Tibial artery (tissue), 4 donors: ENCODE data around the gene ATPAF2.

Source experiments
- DNase-seq, 2 donors: peaks; one replicate each; pipeline ENCODE4 v3.0.0-alpha.2; 2019
- H3K27ac ChIP-seq, 2 donors: fragments of 200-600 bp; sonication (generic) in 1 of 2; 1 replicate in 1 of 2; 2 replicates in 1 of 2; pipeline ENCODE4 v1.5.1; 2018 to 2019; ENCODE audit warnings: mild to moderate bottlenecking in 1 of 2
- H3K27me3 ChIP-seq, 2 donors: fragments of 200-600 bp; sonication (generic) in 1 of 2; one replicate each; pipeline versions ENCODE4 v1.5.1 to v1.6.0; 2016 to 2019
- H3K36me3 ChIP-seq, 3 donors: fragments of 200-600 bp; sonication (generic) in 2 of 3; one replicate each; pipeline ENCODE4 v1.5.1; 2016 to 2019; ENCODE audit warnings: mild to moderate bottlenecking in 2 of 3
- H3K4me1 ChIP-seq, 4 donors: fragments of 200-600 bp; sonication (generic) in 2 of 4; 1 replicate in 3 of 4; 2 replicates in 1 of 4; pipeline ENCODE4 v1.5.1; 2016 to 2019
- H3K4me3 ChIP-seq, 2 donors: fragments of 200-600 bp; sonication (generic) in 1 of 2; 1 replicate in 1 of 2; 2 replicates in 1 of 2; pipeline ENCODE4 v1.5.1; 2018 to 2019; ENCODE audit warnings: mild to moderate bottlenecking in 2 of 2
- H3K9me3 ChIP-seq, 3 donors: fragments of 200-600 bp; sonication (generic) in 1 of 3; one replicate each; pipeline ENCODE4 v1.5.1; 2016 to 2019
- intact Hi-C: fragments of 100-400 bp; cut with DNase I; formaldehyde crosslinking; loops from one replicate; pipeline ENCODE4 v1.15.0; 2023; ENCODE audit warnings: low total_unique reads
- TF ChIP-seq, protein P1 (sequence below), 2 experiments: fragments of 200-600 bp in 1 of 2; fragments of 450-650 bp in 1 of 2; IDR thresholded peaks; one replicate each; pipeline ENCODE4 v1.5.1; 2017 to 2019; ENCODE audit warnings: antibody characterized with exemption in 2 of 2, mild to moderate bottlenecking in 1 of 2, moderate library complexity in 1 of 2

Gene ATPAF2

DNA sequence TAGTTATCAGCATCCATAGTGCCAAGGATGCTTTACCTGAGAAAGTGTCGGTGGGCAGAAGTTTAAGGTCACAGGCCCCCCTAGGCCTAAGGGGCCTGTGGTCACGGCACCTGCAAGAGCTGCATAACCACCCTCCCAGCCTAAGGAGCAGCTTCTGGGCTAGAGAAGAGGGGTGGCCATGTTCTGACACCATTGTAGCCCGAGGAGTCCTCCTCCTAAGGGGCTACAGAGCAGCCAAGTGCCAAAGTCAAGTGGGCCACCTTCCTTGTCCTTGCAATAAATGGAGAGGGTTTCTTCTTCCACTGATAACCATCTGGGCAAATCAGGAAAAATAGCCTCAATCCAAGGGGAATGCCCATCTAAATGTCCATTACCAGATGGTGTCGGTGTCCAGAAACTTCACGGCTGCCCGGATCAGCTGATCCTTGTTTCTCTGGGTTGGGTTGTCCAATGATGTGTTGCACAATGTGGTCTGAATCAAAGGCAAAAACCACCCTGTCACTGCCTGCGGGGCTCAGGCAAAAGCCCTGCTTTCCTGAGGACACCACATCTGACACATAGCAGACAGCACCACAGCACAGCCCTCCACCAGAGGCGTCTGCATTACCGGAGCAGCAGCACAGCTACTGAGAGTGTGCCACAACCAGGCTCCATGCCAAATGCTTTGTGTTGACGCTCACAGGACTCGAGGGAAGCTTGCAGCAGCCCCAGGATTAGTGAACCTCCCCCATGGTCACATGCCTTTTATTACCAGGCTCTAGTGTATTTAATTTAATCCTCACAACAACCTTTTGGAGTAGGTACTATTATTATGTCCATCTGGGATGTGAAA lies 12.8 kb downstream of the ATPAF2 start:
- intact Hi-C loops, result loop anchor here (10.0 kb wide), 1 partner anchor 221 kb away; no protein-coding TSS in a partner anchor
- Histone ChIP-seq H3K27me3 (no peaks in the 10 kb centered on the region), H3K36me3 (peaks cover 8 to 52% (median 22%) of the 10 kb centered on the region in 3 donors), H3K27ac (no peak overlapping the region), H3K4me3 (no peak overlapping the region), H3K4me1 (no peaks in the 10 kb centered on the region), H3K9me3 (no peaks in the 10 kb centered on the region)
- DNase-seq, result peak in 1 of 2 donors; percentile 54
- TF ChIP-seq, protein P1, sequence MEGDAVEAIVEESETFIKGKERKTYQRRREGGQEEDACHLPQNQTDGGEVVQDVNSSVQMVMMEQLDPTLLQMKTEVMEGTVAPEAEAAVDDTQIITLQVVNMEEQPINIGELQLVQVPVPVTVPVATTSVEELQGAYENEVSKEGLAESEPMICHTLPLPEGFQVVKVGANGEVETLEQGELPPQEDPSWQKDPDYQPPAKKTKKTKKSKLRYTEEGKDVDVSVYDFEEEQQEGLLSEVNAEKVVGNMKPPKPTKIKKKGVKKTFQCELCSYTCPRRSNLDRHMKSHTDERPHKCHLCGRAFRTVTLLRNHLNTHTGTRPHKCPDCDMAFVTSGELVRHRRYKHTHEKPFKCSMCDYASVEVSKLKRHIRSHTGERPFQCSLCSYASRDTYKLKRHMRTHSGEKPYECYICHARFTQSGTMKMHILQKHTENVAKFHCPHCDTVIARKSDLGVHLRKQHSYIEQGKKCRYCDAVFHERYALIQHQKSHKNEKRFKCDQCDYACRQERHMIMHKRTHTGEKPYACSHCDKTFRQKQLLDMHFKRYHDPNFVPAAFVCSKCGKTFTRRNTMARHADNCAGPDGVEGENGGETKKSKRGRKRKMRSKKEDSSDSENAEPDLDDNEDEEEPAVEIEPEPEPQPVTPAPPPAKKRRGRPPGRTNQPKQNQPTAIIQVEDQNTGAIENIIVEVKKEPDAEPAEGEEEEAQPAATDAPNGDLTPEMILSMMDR (IDR thresholded peaks at IDR 0.05), result no peak

- Histone ChIP-seq H3K27me3 (no peaks in the 10 kb centered on the region), H3K4me1 (no peaks in the 10 kb centered on the region), H3K36me3 (peaks cover 8 to 59% (median 24%) of the 10 kb centered on the region in 3 donors), H3K27ac (no peak overlapping the region), H3K4me3 (no peak overlapping the region), H3K9me3 (no peaks in the 10 kb centered on the region)
- intact Hi-C loops, result loop anchor here (10.0 kb wide), 1 partner anchor 221 kb away; no protein-coding TSS in a partner anchor
- DNase-seq, result peak in 1 of 2 donors; percentile 20
- TF ChIP-seq, protein P1 (IDR thresholded peaks at IDR 0.05), result no peak
Observed at GRCh38 chr17:18025241-18025944, 13.6 kb downstream of the ATPAF2 start.

- intact Hi-C loops, result loop anchor here (10.0 kb wide), 1 partner anchor 217 kb away; no protein-coding TSS in a partner anchor
Observed at GRCh38 chr17:18021372-18021771, 17.6 kb downstream of the ATPAF2 start.

GRCh38 chr17:18020971-18021370 lies 18.0 kb downstream of the ATPAF2 start:
- TF ChIP-seq, protein P1 (IDR thresholded peaks at IDR 0.05), result no peak
- no peaks in the 10 kb centered on the region for H3K27me3 ChIP-seq
- H3K4me3 ChIP-seq, result no peak overlapping the region
- no peak overlapping the region for H3K27ac ChIP-seq
- no peak for DNase-seq
- peaks cover 6 to 63% (median 26%) of the 10 kb centered on the region in 3 donors for H3K36me3 ChIP-seq
- intact Hi-C loops, result loop anchor here (10.0 kb wide), 1 partner anchor 216 kb away; no protein-coding TSS in a partner anchor
- no peaks in the 10 kb centered on the region for H3K4me1 ChIP-seq
- H3K9me3 ChIP-seq, result no peaks in the 10 kb centered on the region

More at GRCh38 chr17:18021372-18021771, 17.6 kb downstream of the ATPAF2 start:
- no peak overlapping the region for H3K27ac ChIP-seq
- TF ChIP-seq, protein P1 (IDR thresholded peaks at IDR 0.05), result no peak
- no peaks in the 10 kb centered on the region for H3K4me1 ChIP-seq
- peaks cover 3 to 63% (median 22%) of the 10 kb centered on the region in 3 donors for H3K36me3 ChIP-seq
- no peaks in the 10 kb centered on the region for H3K9me3 ChIP-seq
- no peak for DNase-seq
- H3K27me3 ChIP-seq, result no peaks in the 10 kb centered on the region
- no peak overlapping the region for H3K4me3 ChIP-seq

DNA sequence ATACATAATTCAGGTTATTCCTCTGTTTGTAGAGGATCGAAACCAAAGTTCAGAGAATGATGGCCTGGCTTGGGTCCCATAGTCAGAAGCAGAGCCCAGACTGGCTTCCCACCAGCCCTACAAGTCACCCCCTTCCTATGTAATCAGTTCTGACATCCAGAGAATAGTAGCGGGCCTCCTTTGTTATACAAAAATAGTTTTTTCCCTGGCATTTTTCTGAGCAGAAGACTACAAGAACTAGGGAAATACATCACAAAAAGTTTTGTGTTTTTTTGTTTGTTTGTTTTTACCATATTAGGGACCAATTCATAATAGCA lies 19.2 kb downstream of the ATPAF2 start:
- no peaks in the 10 kb centered on the region for H3K4me1 ChIP-seq
- H3K9me3 ChIP-seq, result no peaks in the 10 kb centered on the region
- no peak overlapping the region for H3K27ac ChIP-seq
- peaks cover 14 to 67% (median 33%) of the 10 kb centered on the region in 3 donors for H3K36me3 ChIP-seq
- DNase-seq, result no peak
- intact Hi-C loops, result loop anchor here (10.0 kb wide), 1 partner anchor 215 kb away; no protein-coding TSS in a partner anchor
- no peak overlapping the region for H3K4me3 ChIP-seq
- TF ChIP-seq, protein P1 (IDR thresholded peaks at IDR 0.05), result no peak
- H3K27me3 ChIP-seq, result no peaks in the 10 kb centered on the region
